HFFc6 (cell line): Measurements from ENCODE around the gene CFAP157. TPM values are rescaled to one million over a fixed set of nuclear protein-coding genes. Genes with fewer than 3 reads are reported as not detected.

Experiments used
- DNase-seq: peaks from one replicate; pipeline ENCODE4 v3.0.0-alpha.2; 2018
- H3K27ac Mint-ChIP-seq: 2 replicates; pipeline ENCODE4 v1.8.0; 2020; ENCODE audit warnings: mild to moderate bottlenecking, mixed read lengths
- H3K27me3 Mint-ChIP-seq: 2 replicates; pipeline ENCODE4 v1.8.0; 2021; ENCODE audit warnings: mild to moderate bottlenecking, moderate library complexity, mixed read lengths; ENCODE audit not compliant: insufficient read depth
- H3K36me3 Mint-ChIP-seq: 2 replicates; pipeline ENCODE4 v1.8.0; 2021; ENCODE audit warnings: low read depth, mixed read lengths
- H3K4me1 Mint-ChIP-seq: 2 replicates; pipeline ENCODE4 v1.8.0; 2020; ENCODE audit warnings: low read depth, mixed read lengths
- H3K4me3 Mint-ChIP-seq: 2 replicates; pipeline ENCODE4 v1.8.0; 2020; ENCODE audit warnings: mild to moderate bottlenecking, moderate library complexity, mixed read lengths
- H3K9me3 Mint-ChIP-seq: 2 replicates; pipeline ENCODE4 v1.8.0; 2020; ENCODE audit warnings: mild to moderate bottlenecking, mixed read lengths
- total RNA-seq, 6 experiments: library from RNA; stranded (reverse); fragmentation: NEBNext Ultra II Directional; extraction: Animal tissue kit (Norgen Biotek cat#: 25700); gene quantifications; 2 replicates in 1 of 6; 3 replicates in 5 of 6; pipeline ENCODE4 v1.2.3, GENCODE V29; 2021
- TF ChIP-seq, protein P1 (sequence below): fragments of 200-600 bp; sonication (generic); IDR thresholded peaks from 2 replicates; pipeline ENCODE4 v1.5.0; 2021; ENCODE audit warnings: antibody characterized with exemption, mild to moderate bottlenecking

The CFAP157 gene
- total RNA-seq, 6 experiments from 2014 or later: 0.07 to 0.08 TPM; not detected in 4

DNA sequence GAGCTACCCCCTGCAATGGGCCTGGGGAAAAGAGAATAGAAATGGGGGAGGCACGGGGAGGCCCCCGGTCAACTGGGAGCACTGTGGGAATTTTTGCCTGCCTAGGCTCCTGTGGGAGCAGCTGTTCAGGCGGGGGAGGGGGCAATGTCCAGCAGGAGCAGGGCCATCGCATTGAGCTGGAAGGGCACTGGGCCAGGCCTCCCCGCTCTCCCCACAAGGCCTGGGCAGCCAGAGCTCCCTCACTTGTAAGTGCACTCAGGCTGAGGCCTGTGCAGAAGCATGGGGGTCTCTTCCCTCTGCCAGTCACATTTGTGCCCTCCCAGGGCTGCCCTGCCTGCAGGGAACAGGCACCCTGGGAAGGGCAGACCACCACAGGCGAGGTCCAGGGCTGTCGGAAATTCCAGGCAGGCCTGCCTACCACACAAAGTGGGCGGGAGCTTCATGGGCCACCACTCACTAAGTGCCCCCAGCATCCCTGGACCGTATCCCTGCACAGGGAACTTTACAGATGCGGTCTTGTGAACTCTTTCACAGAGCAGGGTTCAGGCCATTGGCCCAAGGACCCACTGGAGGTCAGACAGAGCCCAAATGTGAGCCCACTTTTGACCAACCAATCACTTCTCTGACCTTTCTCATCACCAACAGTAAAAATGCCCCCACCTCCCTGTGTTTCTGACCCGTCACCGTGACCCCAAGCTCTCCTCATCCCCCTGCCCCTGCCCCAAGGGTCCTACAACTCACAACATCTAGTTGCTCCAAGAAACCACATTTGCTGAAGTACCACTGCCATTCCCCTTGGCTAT lies 1.0 kb upstream of the CFAP157 start:
- Mint-ChIP-seq H3K4me1 (no peaks in the 10 kb centered on the region), H3K36me3 (peaks cover 9% of the 10 kb centered on the region; the same call in 1 of the 2 replicates), H3K27me3 (peaks cover 5% of the 10 kb centered on the region)

DNA sequence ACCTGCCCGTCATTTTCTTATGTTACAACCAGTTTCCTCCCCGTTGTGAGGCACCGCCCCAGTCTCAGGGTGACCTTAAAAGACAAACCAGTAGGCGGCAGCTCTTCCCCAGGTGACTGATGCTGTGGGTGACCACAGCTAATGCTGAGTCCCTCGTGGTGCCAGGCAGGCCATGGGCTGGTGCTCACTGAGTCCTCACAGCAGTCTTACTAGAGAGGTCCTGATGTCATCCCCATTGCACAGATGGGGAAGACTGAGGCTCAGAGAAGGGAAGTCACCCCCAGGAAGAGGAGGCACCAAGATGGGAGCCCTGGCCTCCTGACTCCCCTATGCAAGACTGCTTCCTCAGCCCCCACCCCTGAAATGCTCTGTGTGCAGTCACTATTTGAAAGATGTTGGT lies 978 bp downstream of the CFAP157 start:
- Mint-ChIP-seq H3K27me3 (peaks cover 5% of the 10 kb centered on the region), H3K27ac (no peak overlapping the region), H3K4me3 (no peak overlapping the region), H3K4me1 (no peaks in the 10 kb centered on the region), H3K9me3 (peaks cover 4% of the 10 kb centered on the region; the same call in 1 of the 2 replicates), H3K36me3 (peaks cover 9% of the 10 kb centered on the region; the same call in 1 of the 2 replicates)
- no peak for DNase-seq
- TF ChIP-seq, protein P1, sequence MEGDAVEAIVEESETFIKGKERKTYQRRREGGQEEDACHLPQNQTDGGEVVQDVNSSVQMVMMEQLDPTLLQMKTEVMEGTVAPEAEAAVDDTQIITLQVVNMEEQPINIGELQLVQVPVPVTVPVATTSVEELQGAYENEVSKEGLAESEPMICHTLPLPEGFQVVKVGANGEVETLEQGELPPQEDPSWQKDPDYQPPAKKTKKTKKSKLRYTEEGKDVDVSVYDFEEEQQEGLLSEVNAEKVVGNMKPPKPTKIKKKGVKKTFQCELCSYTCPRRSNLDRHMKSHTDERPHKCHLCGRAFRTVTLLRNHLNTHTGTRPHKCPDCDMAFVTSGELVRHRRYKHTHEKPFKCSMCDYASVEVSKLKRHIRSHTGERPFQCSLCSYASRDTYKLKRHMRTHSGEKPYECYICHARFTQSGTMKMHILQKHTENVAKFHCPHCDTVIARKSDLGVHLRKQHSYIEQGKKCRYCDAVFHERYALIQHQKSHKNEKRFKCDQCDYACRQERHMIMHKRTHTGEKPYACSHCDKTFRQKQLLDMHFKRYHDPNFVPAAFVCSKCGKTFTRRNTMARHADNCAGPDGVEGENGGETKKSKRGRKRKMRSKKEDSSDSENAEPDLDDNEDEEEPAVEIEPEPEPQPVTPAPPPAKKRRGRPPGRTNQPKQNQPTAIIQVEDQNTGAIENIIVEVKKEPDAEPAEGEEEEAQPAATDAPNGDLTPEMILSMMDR: no peak

More for the DNA sequence above, 1.0 kb upstream of the CFAP157 start:
- no peak for DNase-seq
- TF ChIP-seq, protein P1: no peak
- no peak overlapping the region for H3K27ac Mint-ChIP-seq
- H3K4me3 Mint-ChIP-seq: no peak overlapping the region
- H3K9me3 Mint-ChIP-seq: peaks cover 4% of the 10 kb centered on the region; the same call in 1 of the 2 replicates

DNA sequence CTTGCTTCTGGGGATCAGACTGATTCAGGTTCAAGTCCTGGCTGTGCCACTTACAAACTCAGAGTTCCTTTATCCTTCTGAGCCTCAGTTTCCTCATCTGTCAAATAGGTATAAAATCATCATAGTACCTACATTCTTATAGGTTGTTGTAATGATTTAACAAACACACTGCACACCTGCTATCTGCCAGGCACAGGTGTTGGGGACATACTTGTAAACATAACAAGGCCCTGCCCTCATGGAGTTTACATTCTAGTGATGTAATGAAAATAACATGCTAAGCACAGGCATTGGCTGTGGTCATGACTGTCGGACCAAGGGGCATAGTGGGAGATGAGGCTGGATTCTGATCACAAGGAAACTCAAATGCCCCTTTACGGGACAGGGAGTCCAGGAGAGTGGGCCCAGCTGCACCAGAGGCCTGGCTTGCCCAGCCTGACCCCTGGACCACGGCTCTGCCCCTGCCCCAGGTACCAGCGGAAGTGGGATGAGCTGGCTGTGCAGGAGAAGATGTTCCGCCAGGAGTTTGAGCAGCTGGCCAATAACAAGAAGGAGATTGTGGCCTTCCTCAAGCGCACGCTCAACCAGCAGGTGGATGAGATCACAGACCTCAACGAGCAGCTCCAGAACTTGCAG lies 2.3 kb downstream of the CFAP157 start:
- no peak overlapping the region for H3K4me3 Mint-ChIP-seq
- no peaks in the 10 kb centered on the region for H3K4me1 Mint-ChIP-seq
- H3K27me3 Mint-ChIP-seq: peaks cover 5% of the 10 kb centered on the region

DNA sequence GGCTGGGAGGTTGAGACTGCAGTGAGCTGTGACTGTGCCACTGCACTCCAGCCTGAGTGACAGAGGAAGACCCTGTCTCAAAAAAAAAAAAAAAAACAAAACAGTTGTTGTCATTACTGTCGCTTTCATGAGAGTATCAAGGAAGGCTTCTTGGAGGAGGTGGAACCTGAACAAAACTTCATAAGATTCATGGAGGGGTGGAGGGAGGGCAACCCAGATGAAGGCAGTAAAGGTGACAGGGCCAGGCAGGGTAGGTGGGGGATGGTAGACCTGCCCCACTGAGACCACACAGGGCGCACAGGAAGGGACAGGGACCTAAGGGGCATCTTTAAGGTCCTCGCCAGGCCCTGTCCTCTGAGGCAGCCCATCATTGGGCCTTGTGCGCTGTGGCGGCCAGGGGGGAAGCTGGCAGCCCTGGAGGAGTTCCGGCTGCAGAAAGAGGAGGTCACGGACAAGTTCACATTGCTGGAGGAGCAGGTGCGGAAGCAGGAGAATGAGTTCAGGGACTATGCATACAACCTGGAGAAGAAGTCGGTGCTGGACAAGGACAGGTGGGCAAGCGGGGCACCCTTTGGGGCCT lies 3.5 kb downstream of the CFAP157 start:
- peaks cover 2% of the 10 kb centered on the region; the same call in 1 of the 2 replicates for H3K27me3 Mint-ChIP-seq
- H3K4me3 Mint-ChIP-seq: no peak overlapping the region
- peaks cover 9% of the 10 kb centered on the region; the same call in 1 of the 2 replicates for H3K36me3 Mint-ChIP-seq
- peaks cover 4% of the 10 kb centered on the region; the same call in 1 of the 2 replicates for H3K9me3 Mint-ChIP-seq
- 0 out of 2 replicates have a peak, but pooled peaks cover 4% of the 10 kb centered on the region for H3K4me1 Mint-ChIP-seq
- no peak for DNase-seq
- TF ChIP-seq, protein P1: no peak
- no peak overlapping the region for H3K27ac Mint-ChIP-seq

More for the DNA sequence above, 2.3 kb downstream of the CFAP157 start:
- peaks cover 9% of the 10 kb centered on the region; the same call in 1 of the 2 replicates for H3K36me3 Mint-ChIP-seq
- peaks cover 4% of the 10 kb centered on the region; the same call in 1 of the 2 replicates for H3K9me3 Mint-ChIP-seq
- TF ChIP-seq, protein P1: no peak
- no peak overlapping the region for H3K27ac Mint-ChIP-seq
- DNase-seq: no peak

- TF ChIP-seq, protein P1: no peak
- Mint-ChIP-seq H3K36me3 (peaks cover 9% of the 10 kb centered on the region; the same call in 1 of the 2 replicates), H3K27ac (no peak overlapping the region), H3K27me3 (peaks cover 5% of the 10 kb centered on the region; the same call in 1 of the 2 replicates), H3K4me3 (no peak overlapping the region), H3K9me3 (peaks cover 4% of the 10 kb centered on the region; the same call in 1 of the 2 replicates), H3K4me1 (peaks cover 10% of the 10 kb centered on the region)
- no peak for DNase-seq
Observed at GRCh38 chr9:127711226-127711701, 4.5 kb downstream of the CFAP157 start.
